Measurements from ENCODE around the gene GALNT10.

GALNT10 gene

DNA sequence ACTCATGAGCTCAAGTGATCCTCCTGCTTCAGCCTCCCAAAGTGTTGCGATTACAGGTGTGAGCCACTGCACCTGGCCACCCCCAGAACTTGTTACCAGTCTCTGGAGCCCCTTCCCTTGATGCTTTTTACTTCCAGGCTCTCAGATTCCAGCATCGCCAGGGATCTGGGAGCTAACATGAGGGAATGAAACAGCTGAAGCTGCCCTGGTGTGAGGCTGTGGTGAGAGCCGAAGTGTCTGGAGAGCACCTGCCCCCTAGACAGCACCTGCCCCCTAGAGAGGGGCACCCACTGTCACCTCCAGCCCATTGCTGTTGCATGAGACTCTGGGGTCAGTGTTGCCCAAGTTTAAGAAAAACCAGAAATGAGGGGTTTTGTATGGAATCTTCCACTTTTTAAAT, 131.0 kb downstream of the GALNT10 start:
- DNase-seq (ENCODE audit: low spot score): no peak

- no peak for DNase-seq (ENCODE audit: low spot score)
Observed at GRCh38 chr5:154324033-154324432, 133.5 kb downstream of the GALNT10 start.

DNA sequence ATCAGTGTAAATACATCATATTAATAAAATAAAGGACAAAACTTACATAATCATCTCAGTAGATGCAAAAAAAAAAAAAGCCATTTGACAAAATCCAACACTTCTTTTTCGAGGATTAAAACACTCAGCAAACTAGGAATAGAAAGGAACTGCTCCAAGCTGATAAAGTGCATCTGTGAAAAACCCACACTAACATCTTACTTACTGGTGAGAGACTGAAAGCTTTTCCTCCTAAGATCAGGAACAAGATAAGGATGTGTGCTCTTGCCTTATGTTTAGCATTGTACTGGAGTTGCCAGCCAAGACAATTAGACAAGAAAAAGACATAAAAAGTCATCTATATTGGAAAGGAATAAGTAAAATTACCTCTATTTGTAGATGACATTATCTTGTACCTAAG, 135.0 kb downstream of the GALNT10 start:
- no peak for DNase-seq (ENCODE audit: low spot score)

DNA sequence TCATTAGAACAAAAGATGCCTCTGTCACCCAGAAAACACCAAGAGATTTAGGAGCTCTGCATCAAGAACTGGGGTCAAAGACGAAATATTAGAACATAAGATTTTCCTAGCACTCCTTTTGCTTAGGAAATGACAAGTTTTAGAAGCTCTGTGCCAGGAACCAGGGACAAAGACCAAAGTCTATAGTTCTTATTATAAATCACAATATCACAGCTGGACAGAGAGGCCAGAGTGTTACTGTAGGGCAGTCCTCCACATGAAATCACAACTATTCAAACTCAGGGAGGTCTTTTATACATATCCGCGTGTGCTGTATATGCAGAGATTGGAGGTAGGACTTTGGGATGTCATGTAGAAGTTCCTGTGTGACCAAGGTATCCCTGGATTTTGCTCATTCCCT, 138.5 kb downstream of the GALNT10 start:
- DNase-seq (ENCODE audit: low spot score): no peak

- DNase-seq (ENCODE audit: low spot score): no peak
Observed at GRCh38 chr5:154329519-154330040, 139.0 kb downstream of the GALNT10 start.

DNA sequence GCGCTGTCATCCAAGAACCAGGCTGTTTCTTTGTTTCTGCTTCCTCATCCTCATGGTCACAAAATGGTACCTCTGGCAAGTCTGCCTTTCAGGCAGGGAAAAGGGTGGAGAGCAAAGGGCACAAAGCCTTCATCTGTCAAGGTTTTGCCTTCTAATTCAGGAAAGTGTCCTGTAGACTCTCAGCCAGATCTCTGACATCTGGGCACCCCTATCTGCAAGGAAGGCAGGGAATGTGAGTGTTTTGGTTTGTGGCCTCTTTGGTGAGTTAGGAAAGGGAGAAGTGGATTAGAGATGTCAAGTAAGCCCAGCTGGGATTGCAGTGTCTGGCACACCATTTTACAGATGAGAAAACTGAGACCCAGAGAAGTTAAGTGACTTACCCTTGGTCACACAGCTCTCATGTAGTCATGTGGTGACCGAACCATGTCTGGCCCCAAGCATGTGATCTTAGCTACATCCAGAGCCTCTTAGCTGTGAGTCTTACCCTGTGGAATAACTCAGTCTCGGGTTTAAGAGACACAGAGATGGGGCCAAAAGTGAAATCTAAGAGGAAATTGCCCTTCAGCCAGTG, 139.6 kb downstream of the GALNT10 start:
- no peak for DNase-seq (ENCODE audit: low spot score)

DNA sequence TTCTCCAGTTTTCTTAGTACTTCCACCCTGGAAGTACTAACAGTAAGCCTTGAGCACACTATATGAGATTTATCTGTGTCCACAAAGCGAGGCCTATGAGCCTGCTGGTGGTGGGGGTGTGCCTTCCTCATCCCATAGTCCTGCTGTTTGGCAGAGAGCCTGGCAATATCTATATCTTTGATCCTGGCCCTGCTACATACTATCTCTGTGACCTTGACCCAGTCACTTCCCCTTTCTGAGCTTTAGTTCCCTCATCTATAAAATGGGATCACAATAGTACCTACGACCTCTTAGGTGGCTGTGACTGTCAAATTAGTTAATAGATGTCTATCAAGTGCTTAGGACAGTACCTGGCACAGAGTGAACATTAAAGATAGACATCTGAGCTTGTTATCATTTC, 140.7 kb downstream of the GALNT10 start:
- DNase-seq (ENCODE audit: low spot score): no peak

- DNase-seq (ENCODE audit: low spot score): no peak
Observed at GRCh38 chr5:154331924-154332323, 141.4 kb downstream of the GALNT10 start.

DNA sequence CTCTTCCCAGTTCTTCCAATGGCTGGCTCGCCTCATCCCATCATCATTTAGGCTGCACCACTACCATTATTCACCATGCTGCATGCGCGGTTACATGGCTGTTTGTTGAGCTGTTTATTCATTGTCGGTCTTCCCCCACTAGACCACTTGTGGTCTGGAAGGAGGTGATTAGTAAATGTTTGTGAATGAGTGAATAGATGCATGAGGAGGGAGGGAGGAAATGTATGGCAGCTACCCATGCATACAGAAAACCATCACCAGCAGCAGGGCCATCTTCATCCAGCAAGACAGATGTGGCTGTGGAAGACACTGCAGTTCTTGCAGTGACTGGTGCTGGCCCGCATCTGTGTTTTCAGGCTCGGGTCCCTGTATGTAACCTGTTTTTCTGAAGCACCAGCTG, 141.9 kb downstream of the GALNT10 start:
- DNase-seq (ENCODE audit: low spot score): no peak

DNA sequence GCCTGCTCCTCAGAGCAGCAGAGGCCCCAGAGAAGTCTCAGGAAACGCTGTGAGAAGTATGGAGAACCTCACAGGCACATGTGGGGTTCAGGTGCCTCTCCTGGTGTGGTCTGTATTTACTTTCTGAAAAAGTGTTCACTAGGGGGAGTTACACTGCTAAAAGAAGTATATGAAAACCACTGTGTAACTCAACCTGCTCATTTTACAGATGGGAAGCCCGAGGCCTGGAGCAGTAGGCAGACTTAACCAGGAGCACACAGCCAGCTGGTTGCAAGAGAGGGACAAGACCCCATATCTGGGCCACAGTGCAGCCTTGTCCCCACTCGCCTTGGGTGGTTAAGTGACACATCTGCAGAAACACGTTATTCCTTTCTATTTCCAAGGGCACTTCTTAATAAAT, 142.5 kb downstream of the GALNT10 start:
- DNase-seq (ENCODE audit: low spot score): no peak

GRCh38 chr5:154334406-154335064, 144.0 kb downstream of the GALNT10 start:
- no peak for DNase-seq (ENCODE audit: low spot score)

- no peak for DNase-seq (ENCODE audit: low spot score)
Observed at GRCh38 chr5:154335065-154335448, 144.5 kb downstream of the GALNT10 start.

DNA sequence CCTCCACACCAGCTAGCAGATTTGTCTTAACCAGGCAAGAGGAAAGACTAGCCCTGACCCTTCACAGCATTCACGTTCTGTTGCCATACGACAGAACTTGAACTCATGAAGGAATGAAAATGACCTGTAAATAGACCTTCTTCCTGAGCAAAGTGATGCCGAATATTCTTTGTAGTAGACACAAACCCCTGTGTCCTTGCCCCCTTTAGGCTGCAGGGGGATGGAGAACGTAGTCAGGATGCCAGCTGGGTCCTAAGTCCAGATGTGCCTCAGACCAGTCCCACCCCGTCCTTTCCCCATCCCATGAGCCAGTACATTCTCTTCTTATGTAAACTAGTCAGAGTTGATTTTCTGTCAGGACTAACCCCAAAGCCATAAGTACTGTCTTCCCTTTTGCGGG, 151.1 kb downstream of the GALNT10 start:
- no peak for DNase-seq (ENCODE audit: low spot score)

DNA sequence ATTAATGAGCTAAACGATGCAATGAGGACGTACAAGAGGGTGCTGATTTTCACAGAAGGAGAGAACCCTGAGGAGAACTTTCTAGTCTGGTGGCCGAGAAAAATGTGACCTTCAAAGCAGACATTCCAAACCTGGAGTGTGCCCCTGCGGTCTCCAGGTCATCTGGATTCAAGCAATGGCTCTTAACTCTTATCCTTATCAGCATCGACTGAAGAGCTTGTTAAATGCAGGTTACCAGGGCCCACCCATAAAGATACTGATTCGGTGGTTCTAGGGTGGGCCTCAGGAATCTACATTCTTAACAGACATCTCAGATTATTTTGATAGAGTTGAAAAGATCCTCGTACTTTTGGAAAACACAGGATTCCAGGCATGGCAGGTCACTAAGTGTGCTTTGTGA, 151.7 kb downstream of the GALNT10 start:
- DNase-seq (ENCODE audit: low spot score): no peak

DNA sequence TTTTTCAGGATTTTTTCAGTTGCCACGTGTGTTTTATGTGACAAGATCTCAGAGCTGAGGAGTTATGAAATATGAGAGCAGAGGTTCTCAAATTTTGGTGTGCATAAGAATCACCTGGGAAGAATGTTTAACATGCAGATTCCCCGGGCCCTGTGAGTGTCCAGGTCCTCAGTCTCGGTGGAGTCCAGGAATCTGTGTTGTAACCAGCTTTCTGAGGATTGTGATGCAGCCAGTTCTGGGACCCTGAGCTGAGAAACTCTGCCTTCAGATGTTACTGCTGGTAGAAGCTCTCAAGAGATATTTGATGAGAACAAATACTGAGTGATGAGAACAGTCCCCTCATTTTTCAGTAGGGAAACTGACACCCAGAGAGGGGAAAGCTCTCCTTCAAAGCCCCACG, 152.4 kb downstream of the GALNT10 start:
- no peak for DNase-seq (ENCODE audit: low spot score)

GRCh38 chr5:154344461-154344860, 153.9 kb downstream of the GALNT10 start:
- DNase-seq (ENCODE audit: low spot score): no peak

DNA sequence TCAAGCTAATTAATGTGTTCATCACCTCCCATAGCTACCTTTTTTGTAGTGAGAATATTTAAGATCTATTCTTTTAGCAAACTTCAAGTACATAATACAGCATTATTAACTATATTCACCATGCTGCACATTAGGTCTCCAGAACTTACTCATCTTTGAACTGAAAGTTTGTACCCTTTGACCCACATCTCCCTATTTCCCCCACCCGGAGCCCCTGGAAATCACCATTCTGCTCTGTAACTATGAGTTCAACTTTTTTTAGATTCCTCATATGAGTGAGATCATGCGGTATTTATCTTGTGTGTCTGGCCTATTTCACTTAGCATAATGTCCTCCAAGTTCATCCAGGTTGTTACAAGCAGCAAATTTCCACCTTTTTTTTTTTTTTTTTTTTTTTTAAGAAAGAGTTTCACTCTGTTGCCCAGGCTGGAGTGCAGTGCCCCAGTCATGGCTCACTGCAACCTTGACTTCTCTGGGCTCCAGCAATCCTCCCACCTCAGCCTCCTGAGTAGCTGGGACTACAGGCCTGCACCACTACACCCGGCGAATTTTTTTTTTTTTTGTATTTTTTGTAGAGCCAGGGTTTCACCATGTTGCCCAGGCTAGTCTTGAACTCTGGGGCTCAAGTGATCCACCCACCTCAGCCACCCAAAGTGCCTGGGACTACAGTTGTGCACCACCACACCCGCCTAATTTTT, 154.9 kb downstream of the GALNT10 start:
- no peak for DNase-seq (ENCODE audit: low spot score)

DNA sequence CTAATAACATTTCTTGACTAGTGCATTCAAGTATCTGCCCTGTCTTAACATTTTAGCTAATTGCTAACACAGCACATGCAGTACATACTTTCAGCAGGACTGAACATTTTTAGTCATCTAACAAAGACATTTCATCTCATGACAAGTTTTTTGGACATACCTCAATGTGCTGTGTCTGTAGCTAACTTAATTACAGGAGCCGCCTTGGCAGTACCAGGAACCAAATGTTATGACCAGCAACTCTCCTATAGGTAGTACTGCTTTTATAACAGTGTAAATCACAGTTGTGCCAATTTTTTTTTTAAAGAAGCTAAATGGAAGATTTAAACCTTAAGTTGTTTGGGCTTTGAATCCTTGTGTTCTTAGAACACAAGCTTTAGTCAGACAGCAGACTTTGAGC, 155.9 kb downstream of the GALNT10 start:
- DNase-seq (ENCODE audit: low spot score): no peak

GRCh38 chr5:154349626-154350264, 159.2 kb downstream of the GALNT10 start:
- DNase-seq (ENCODE audit: low spot score): no peak

GRCh38 chr5:154351141-154351540, 160.6 kb downstream of the GALNT10 start:
- DNase-seq (ENCODE audit: low spot score): no peak

DNA sequence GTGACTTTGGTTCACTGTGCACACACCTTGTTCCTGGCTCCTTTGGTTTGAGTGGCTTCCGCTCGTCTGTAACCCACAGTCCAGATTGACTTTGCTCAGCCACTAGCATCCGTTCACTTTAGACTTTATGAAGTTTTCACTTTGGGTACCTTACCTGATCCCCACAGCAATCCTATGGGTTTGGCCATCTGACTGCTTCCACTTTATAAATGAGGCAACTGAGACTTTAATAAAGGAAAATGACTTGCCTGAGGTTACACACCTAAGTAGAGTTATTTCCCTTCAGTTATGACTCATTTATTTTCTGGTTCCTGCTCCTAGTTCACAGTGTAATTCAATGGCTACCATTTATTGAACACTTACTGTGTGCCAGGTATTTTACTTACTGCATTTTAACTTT, 161.0 kb downstream of the GALNT10 start:
- DNase-seq (ENCODE audit: low spot score): no peak

DNA sequence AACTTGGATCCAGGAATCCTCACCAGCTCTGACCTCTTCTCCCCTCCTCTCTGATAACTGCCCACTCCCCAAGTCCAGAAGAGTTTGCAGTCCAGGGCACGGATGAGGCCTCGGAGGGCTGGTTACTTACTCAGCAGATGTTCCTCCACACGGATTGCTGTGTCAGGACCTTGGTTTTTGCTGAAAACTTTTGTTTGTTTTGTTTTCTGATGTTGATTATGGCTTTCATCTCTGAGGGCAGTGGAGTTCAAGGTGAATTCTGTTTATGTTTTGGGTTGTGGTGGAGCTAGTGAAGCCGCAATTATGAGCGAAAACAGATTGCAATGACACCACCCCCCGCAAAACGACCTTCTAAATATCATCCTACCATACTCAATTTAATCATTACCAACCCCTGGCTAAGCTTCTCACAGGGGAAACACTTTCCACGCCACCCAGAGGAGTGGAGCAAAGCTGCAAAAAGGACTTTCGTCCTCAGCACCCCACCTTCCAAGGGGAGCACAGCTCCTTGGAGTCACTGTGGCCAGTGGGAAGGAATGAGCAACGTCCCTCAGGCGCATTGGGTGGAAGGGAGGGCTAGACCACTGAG, 162.5 kb downstream of the GALNT10 start:
- no peak for DNase-seq (ENCODE audit: low spot score)
